Hematopoietic multipotent progenitor cell treated with erythropoietin and hydrocortisone succinate and interleukin-3 and kit ligand, for 15 days (in vitro differentiated cells): ENCODE measurements around the gene HNRNPCL2.
"Not testable (repeated sequence)": the region's sequence is repeated elsewhere in the genome, so short reads cannot be mapped to it uniquely, and the experiment has no call there.

Source experiments
- DNase-seq: peaks from one replicate; pipeline ENCODE4 v3.0.0-alpha.2; 2015; ENCODE audit warnings: low spot score

The HNRNPCL2 gene

DNA sequence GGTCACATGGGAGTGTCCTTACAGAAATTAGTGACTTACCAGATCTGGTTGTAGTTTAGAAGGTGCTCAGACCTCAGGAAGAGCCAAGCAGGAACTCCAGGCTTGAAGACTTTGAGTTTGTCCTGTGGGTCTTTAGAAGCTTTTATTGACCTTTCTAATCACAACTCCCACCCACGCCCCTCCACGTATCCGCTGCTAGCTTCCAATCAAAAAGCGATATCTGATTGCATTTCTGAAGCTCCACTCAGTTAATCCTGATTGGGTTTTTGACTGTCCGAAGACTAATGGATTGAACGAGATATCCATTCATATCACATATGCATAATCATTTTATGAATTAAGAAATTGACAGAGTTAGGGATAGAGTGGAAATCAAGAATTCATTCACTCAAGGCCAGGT is at the start of gene HNRNPCL2:
Gene HNRNPCL2 (minus strand): TSS at position 101 of the 400 bp plus-strand sequence. CDS start 454 bp downstream, outside the sequence.
- not testable (repeated sequence) for DNase-seq

DNA sequence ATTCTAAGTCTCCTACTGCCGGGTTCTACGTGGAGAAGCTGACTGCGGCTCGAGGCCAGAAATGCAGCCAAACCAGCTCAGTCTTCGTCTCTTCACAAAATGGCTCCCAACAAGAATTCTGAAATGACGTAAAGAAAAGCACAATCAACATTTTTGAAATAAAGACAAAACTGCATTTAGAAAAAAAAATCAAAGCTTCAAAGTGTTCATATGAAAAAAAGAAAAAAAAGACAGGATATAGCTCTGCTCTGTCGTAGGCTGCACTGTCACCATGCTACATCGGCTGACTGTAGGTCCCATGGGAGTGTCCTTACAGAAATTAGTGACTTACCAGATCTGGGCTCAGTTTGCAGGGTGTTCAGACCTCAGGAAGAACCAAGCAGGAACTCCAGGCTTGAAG is 48.9 kb upstream of the HNRNPCL2 start, which contains the start of gene HNRNPCL4:
Gene HNRNPCL4 (minus strand): TSS at position 101 of the 400 bp plus-strand sequence. CDS start 164 bp downstream, outside the sequence.
- not testable (repeated sequence) for DNase-seq

DNA sequence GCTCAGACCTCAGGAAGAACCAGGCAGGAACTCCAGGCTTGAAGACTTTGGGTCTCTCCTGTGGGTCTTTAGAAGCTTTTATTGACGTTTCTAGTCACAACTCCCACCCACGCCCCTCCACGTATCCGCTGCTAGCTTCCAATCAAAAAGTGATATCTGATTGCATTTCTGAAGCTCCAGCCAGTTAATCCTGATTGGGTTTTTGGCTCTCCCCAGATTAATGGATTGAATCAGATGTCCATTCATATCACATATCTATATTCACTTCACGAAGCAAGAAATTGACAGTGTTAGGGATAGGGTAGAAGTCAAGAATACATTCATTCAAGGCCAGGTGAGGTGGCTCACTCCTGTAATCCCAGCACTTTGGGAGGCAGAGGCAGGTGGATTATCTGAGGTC is 39.3 kb upstream of the HNRNPCL2 start, which contains the start of gene PRAMEF26:
Gene PRAMEF26 (minus strand): TSS at position 101 of the 400 bp plus-strand sequence. CDS start 2,914 bp downstream, outside the sequence.
- not testable (repeated sequence) for DNase-seq

DNA sequence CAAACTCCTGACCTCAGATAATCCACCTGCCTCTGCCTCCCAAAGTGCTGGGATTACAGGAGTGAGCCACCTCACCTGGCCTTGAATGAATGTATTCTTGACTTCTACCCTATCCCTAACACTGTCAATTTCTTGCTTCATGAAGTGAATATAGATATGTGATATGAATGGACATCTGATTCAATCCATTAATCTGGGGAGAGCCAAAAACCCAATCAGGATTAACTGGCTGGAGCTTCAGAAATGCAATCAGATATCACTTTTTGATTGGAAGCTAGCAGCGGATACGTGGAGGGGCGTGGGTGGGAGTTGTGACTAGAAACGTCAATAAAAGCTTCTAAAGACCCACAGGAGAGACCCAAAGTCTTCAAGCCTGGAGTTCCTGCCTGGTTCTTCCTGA is 46.2 kb downstream of the HNRNPCL2 start, which contains the start of gene PRAMEF25:
Gene PRAMEF25 (plus strand): TSS at position 301 of the 400 bp plus-strand sequence. CDS start 2,920 bp downstream, outside the sequence.
- DNase-seq: not testable (repeated sequence)
